ENCODE measurements around the gene DLX5. TPM values are rescaled to one million over a fixed set of nuclear protein-coding genes. Genes with fewer than 3 reads are reported as not detected.
"Not testable (repeated sequence)": the region's sequence is repeated elsewhere in the genome, so short reads cannot be mapped to it uniquely, and the experiment has no call there.

DLX5 gene
- 0.18 TPM in 1 of 2 replicates, not detected in the other for total RNA-seq (2014; rRNA removed; shearing (Covaris generic))

DNA sequence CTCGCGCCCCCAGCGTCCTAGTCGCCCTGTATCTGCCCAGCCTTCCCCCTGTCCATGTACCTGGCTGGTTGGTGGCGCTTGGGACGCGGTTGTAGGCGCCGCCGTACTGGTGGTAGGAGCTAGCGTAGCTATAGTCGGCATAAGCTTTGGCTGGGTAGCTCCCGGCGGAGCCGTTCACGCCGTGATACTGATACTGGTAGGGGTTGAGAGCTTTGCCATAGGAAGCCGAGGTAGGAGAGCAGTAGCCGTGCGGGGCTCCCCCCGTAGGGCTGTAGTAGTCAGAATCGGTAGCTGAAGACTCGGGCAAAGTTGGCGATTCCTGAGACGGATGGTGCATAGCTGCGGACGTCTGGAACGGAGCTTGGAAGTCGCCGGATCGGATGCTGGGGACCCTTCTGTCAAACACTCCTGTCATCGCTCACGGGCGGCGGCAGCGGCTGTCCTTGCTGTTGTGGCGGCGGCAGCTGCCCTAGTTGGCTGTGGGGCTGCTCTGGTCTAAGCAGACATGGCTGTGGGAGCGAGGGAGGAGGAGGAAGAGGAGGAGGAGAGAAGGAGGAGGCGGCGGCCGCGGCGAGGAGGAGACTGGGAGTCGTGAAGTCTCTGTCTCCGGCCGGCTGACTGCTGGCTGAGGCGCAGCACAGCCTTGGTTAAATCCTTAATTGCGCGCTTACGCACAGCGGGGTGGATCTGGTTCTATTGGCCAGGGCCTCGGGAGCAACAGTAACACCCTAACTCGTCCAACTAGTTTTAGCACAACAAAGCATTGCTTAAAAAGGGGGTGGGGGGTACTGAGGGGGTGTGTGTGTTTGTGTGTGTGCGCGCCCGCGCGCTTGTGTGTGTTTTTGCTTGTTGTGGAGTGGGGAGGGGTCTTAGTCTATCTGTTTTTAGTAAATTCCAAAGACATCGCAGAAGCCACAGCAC lies at the start of gene DLX5:
TSS of gene DLX5 (minus strand) at position 623 of the 921 bp plus-strand sequence. CDS start at position 415, 208 bp downstream.
- in situ Hi-C loops (cut with HindIII; ENCODE audit: low sequenced_read_pairs), result no loop called here
- DNase-seq (ENCODE audit: low spot score), result no peak

DNA sequence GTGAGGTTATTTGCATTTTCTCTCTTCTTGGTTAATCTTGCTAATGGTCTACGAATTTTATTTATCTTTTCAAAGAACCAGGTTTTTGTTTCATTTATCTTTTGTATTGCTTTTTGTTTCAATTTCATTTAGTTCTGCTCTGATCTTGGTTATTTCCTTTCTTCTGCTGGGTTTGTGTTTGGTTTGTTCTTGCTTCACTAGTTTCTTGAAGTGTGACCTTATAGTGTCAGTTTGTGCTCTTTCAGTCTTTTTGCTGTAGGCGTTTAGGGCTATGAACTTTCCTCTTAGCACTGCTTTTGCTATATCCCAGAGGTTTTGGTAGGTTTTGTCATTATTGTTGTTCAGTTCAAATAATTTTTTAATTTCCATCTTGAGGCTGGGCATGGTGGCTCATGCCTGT lies 47.4 kb upstream of the DLX5 start:
- DNase-seq (ENCODE audit: low spot score); in situ Hi-C loops (cut with HindIII; ENCODE audit: low sequenced_read_pairs): not testable (repeated sequence)

DNA sequence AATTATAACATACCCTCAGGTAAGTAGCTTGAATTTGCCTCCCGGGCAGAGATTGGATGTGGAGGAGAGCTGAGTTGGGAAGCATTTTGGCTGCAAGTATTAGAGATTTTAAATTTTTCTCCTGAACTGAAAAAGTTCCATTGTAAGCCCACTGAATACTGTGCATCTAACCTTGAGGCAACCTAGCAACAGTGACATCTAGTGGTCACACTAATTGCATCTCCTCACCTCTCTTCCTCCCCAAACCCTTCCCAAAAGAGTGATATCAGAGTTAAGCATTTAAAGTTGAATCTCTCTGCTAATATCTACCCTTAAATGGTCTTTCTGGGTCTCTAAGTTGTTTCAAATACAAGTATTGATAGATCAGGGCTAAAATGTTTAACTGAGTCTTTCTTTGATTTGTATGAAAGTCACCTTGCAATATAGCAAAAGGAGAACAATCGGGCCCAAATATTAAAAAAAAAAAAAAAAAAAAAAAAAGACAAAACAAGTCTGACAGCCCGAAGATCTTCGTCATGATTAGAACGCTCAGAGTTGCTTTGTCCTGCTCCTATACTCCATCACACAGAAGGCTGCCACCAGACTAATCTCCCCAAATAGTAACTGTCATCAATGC lies 40.4 kb upstream of the DLX5 start:
- in situ Hi-C loops (cut with HindIII; ENCODE audit: low sequenced_read_pairs), result no loop called here
- DNase-seq (ENCODE audit: low spot score), result peak; percentile 57

- in situ Hi-C loops (cut with HindIII; ENCODE audit: low sequenced_read_pairs), result no loop called here
- DNase-seq (ENCODE audit: low spot score), result no peak
Measured at GRCh38 chr7:97064020-97064419, 39.4 kb upstream of the DLX5 start.

- in situ Hi-C loops (cut with HindIII; ENCODE audit: low sequenced_read_pairs), result no loop called here
- DNase-seq (ENCODE audit: low spot score), result no peak
Measured at GRCh38 chr7:97043281-97043680, 18.6 kb upstream of the DLX5 start.

GRCh38 chr7:97039374-97040065 lies 14.9 kb upstream of the DLX5 start:
- no peak for DNase-seq (ENCODE audit: low spot score)
- in situ Hi-C loops (cut with HindIII; ENCODE audit: low sequenced_read_pairs), result no loop called here

GRCh38 chr7:97034213-97034852 lies 9.7 kb upstream of the DLX5 start:
- in situ Hi-C loops (cut with HindIII; ENCODE audit: low sequenced_read_pairs); DNase-seq (ENCODE audit: low spot score): not testable (repeated sequence)

DNA sequence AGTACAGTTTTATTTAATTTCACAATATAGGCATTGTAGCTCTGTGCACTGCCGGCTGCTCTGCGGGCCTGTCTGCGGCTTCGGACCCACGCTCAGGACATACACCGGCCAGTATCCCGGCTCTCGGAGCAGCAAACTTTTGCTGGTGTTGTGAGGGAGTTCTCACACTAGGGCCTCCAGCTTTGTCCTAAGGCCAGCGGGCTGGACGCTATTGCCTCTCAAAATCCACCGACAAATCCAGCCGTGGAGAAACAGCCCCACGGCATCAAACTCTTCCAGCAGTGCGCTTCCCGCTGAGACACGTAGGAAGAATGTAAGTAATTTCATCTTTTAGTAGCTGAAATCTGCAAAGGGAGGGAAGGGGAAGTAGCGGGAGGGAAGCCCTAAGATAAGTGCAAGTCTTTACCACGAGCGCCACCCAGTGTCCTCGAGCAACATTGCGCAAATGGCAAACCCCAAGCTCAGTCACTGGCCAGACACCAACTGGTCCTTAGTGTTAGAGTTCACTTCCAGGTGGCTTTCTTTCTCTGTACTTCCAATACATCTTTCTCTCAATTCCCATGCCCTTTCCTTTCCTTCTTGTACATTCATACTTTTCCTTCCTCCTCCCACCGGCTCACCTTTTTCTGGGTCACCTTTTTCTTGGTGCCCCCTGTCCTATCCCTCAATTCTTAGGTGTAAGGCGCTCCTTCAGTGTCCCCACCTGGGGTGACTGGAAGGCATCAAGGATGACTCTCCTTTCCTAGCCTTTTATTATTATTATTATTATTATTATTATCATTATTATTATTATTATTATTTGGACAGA lies 3.0 kb upstream of the DLX5 start:
- peak; percentile 64 for DNase-seq (ENCODE audit: low spot score)
- in situ Hi-C loops (cut with HindIII; ENCODE audit: low sequenced_read_pairs), result no loop called here

GRCh38 chr7:97026715-97027426 lies 2.2 kb upstream of the DLX5 start:
- in situ Hi-C loops (cut with HindIII; ENCODE audit: low sequenced_read_pairs), result no loop called here
- peak; percentile 4 for DNase-seq (ENCODE audit: low spot score)

DNA sequence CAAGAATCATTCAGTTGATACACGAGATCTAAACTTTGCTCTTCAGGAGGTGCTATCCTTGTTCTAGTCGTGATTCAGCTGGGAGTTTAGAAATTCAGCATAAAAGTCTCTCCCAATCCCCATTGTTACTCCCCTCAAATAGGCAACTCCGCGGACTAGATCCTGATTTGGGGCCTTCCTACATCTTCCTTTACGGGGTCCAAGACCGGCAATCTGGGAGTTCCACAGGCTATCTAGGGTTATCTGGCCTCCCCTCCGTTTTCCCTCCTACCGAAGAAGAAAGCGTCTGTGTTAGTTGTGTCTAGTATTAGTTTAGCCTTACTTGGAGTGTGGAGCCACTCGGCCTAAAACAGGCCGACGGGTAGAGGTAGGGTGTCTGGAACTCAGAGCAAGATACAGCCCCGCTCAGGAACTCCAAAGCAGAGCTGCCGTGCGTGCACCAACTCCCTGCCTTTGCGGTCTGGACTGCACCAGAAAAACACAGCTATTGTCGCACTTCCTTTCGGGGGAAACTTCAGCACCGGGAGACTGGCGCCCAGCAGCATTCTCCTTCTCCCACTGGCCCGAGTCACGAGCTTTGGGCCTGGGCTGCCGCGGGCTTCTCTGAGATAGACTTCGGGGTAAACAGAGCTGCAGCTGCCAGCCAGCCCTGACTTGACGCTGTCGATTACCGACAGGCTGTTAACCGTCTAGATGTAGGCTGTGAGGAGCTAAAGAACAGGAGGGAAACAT lies 1.5 kb upstream of the DLX5 start:
- in situ Hi-C loops (cut with HindIII; ENCODE audit: low sequenced_read_pairs), result no loop called here
- DNase-seq (ENCODE audit: low spot score), result no peak

DNA sequence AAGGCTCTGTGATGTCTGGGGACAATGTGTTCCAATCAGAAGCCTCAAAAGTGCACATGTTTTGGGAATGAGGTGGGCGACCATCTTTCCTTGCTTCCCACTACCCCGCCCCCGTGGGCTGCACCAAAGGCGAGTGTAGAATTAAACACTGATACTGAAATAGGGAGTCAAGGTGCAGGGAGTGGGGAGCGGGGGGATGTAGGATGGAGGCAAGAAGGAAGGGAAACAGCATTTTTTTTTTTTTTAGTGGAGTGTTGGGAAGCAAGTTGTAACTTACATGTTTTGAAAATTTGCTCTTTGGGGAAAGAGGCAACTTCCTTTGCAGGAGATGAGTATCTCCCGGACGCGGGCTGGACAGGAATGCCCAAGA lies 484 bp upstream of the DLX5 start:
- in situ Hi-C loops (cut with HindIII; ENCODE audit: low sequenced_read_pairs), result no loop called here
- DNase-seq (ENCODE audit: low spot score), result no peak

- in situ Hi-C loops (cut with HindIII; ENCODE audit: low sequenced_read_pairs), result no loop called here
- no peak for DNase-seq (ENCODE audit: low spot score)
Measured at GRCh38 chr7:97022491-97023306, 1.9 kb downstream of the DLX5 start.

DNA sequence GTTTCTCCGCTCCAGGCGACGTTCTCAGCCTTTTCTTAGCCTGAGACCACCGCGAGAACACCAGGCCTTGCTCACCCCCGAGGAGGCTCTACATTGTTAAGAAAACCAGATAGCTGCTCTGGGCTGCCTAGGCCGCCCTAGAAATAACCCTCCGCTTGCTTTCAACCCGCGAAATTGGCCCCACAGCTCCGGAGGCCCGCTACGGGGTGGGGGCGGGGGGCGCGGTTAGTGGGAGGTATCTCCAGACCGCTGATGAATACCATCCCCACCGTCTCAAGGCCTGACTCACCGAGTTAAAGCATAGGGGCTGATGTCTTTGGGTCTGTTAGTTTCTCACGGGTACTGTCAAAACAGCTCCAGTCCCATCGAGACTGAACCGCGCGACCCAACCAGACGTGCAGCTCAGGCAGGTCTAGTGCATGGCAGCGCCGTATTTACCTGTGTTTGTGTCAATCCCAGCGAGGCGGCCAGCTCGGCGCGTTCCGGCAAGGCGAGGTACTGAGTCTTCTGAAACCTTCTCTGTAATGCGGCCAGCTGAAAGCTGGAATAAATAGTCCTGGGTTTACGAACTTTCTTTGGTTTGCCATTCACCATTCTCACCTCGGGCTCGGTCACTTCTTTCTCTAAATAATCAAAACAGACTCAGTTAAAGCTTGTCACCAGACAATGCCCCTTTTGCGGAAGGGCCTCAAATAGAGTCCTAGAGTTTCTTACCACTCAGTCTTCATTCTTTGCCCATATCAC lies 2.7 kb downstream of the DLX5 start:
- in situ Hi-C loops (cut with HindIII; ENCODE audit: low sequenced_read_pairs), result no loop called here
- DNase-seq (ENCODE audit: low spot score), result no peak

- in situ Hi-C loops (cut with HindIII; ENCODE audit: low sequenced_read_pairs), result no loop called here
- no peak for DNase-seq (ENCODE audit: low spot score)
Measured at GRCh38 chr7:97020996-97021746, 3.5 kb downstream of the DLX5 start.

DNA sequence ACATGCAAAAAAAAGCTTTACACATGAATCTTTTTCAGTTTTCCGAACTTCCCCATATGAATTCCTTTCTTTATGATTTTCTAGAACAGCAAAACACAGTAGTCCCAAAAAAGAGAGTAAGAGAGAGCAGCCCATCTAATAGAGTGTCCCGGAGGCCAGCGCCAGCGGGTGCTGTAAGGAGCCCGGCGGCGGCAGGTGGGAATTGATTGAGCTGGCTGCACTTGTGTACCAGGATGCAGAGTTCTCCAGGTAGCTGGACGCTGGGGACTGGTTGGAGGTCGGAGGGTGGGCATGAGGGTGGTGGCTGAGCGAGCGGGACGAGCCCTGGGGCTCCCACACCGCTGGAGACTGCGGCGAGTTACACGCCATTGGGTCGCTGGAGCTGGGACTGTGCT lies 4.0 kb downstream of the DLX5 start:
- in situ Hi-C loops (cut with HindIII; ENCODE audit: low sequenced_read_pairs), result no loop called here
- DNase-seq (ENCODE audit: low spot score), result no peak
